ENCODE measurements around the gene KIRREL2. TPM values are rescaled to one million over a fixed set of nuclear protein-coding genes. Genes with fewer than 3 reads are reported as not detected.
A peak's percentile ranks its signal among the peaks of the same experiment; 100 is the strongest.

Gene KIRREL2
- total RNA-seq, 2 donors from 2014 or later = 1.2 TPM; not detected in 1

DNA sequence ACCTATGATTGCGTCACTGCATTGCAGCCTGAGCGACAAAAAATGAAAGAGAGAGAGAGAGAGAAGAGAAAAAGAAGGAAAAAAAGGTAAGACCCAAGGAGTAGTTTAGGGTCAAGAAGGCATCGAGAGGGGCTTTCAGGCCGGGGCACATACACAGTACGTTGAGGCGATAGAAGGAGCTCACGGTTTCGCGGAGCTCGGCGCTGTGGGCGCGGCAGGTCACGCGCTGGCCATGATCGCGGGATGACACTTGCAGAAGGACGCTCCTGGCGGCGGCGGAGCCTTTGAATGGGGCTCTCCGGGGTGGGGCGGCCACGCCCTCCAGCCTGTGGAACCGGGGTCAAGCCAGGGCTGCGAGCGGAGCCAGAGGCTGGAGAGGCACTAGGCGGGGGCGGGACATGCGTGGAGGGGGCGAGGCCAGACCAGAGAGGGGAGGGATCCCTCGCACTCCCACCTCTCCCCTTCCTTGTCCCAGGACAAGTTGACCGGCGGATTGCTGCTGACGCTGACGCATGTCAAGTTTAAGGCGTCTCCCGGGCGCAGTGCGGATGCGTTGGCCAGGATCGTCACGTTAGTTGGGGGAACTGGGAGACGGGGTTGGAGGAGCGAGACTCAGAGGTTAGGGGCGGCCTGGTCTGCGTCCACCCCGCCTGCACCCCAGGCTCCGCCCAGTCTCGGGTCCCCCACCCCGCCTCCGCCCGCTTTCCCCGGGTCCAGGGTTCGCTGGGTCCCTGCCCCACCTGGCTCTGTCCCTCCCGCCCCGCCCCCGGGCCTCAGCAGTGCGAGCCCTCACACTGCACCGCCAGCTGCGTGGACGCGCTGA lies 11.3 kb upstream of the KIRREL2 start:
- 3% methylated on average over 40 of the region's 63 CpGs for WGBS
- peaks cover 3% of the 10 kb centered on the region for H3K4me1 ChIP-seq (replicated peaks)
- H3K27me3 ChIP-seq (replicated peaks; ENCODE audit: insufficient read depth) = peaks cover 20% of the 10 kb centered on the region

DNA sequence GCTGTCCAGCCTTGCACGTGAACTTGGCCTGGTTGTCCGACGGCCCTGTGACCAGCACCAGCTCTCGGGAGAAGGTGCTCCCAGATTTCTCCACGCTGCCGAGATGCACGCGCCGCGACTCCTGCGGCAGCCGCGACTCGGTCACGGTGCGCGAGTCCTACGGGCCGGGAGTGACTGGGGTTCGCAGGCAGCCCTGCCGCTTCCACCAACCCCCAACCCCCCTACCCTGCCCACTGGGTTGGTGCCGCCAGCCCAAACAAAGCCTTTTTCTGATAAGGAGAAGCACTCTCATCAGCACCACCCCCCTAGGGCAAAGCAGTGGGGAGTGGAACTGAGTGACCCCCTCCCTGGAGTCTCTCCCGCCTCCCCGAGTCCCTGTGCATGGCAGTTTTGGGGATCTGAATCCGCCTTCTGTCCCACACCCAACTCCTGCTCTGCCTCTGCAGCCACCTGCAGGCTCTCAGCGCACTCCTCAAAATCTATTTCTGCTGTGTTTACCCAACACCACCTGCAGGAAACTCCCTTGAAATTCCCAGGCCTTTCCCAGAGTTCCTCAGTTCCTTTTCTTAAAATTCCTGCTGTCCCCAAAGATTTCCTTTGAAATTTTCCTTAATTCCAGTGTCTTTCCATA lies 10.6 kb upstream of the KIRREL2 start:
- no peak overlapping the region for H3K27ac ChIP-seq
- H3K27me3 ChIP-seq (replicated peaks; ENCODE audit: insufficient read depth) = peaks cover 20% of the 10 kb centered on the region
- intact Hi-C loops (cut with DNase I) = no loop called here
- H3K4me3 ChIP-seq = peak overlapping the region in 1 of 2 donors; percentile 9
- H3K9me3 ChIP-seq = no peaks in the 10 kb centered on the region
- H3K4me1 ChIP-seq (replicated peaks) = peaks cover 3% of the 10 kb centered on the region
- 7% methylated on average over 9 of the region's 26 CpGs for WGBS
- no peaks in the 10 kb centered on the region for H3K36me3 ChIP-seq
- TF ChIP-seq POLR2AphosphoS5 (IDR thresholded peaks at IDR 0.05) (no peak), POLR2A (IDR thresholded peaks at IDR 0.05) (no peak)
- TF ChIP-seq, protein P1, sequence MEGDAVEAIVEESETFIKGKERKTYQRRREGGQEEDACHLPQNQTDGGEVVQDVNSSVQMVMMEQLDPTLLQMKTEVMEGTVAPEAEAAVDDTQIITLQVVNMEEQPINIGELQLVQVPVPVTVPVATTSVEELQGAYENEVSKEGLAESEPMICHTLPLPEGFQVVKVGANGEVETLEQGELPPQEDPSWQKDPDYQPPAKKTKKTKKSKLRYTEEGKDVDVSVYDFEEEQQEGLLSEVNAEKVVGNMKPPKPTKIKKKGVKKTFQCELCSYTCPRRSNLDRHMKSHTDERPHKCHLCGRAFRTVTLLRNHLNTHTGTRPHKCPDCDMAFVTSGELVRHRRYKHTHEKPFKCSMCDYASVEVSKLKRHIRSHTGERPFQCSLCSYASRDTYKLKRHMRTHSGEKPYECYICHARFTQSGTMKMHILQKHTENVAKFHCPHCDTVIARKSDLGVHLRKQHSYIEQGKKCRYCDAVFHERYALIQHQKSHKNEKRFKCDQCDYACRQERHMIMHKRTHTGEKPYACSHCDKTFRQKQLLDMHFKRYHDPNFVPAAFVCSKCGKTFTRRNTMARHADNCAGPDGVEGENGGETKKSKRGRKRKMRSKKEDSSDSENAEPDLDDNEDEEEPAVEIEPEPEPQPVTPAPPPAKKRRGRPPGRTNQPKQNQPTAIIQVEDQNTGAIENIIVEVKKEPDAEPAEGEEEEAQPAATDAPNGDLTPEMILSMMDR (IDR thresholded peaks at IDR 0.05) = no peak
- no peak for DNase-seq (ENCODE audit: low spot score)

More for the DNA sequence above, 11.3 kb upstream of the KIRREL2 start:
- DNase-seq (ENCODE audit: low spot score) = no peak
- Histone ChIP-seq H3K9me3 (no peaks in the 10 kb centered on the region), H3K36me3 (no peaks in the 10 kb centered on the region), H3K4me3 (peak overlapping the region in 1 of 2 donors; percentile 9), H3K27ac (no peak overlapping the region)
- TF ChIP-seq POLR2AphosphoS5 (IDR thresholded peaks at IDR 0.05) (no peak), POLR2A (IDR thresholded peaks at IDR 0.05) (no peak)
- TF ChIP-seq, protein P1 (IDR thresholded peaks at IDR 0.05) = no peak
- intact Hi-C loops (cut with DNase I) = no loop called here

DNA sequence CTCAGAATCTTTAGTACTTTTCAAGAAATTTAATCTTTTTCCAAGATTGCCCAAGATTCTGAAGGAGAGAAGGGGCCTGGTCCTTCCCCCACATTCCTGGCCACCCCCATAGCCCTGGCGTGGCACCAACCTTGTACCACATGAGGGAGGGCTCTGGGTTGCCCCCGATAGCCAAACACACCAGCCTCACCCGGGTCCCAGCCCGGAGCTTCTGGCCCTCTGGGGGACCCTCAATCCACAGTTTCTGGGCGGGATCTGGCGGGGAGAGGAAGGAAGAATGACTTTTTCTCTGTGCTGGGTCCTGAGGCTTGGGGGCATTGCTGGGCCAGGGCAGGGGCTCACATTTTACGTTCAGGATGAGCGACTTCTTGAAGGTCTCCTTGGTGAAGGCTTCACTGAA lies 8.8 kb upstream of the KIRREL2 start:
- no peak overlapping the region for H3K4me3 ChIP-seq
- peaks cover 3% of the 10 kb centered on the region for H3K4me1 ChIP-seq (replicated peaks)
- TF ChIP-seq, protein P1 (IDR thresholded peaks at IDR 0.05) = no peak
- TF ChIP-seq POLR2A (IDR thresholded peaks at IDR 0.05) (no peak), POLR2AphosphoS5 (IDR thresholded peaks at IDR 0.05) (no peak)
- no peaks in the 10 kb centered on the region for H3K36me3 ChIP-seq
- WGBS = 79% methylated on average over 8 of the region's 8 CpGs
- H3K27ac ChIP-seq = no peak overlapping the region
- intact Hi-C loops (cut with DNase I) = no loop called here
- H3K27me3 ChIP-seq (replicated peaks; ENCODE audit: insufficient read depth) = peaks cover 20% of the 10 kb centered on the region
- DNase-seq (ENCODE audit: low spot score) = no peak
- no peaks in the 10 kb centered on the region for H3K9me3 ChIP-seq

DNA sequence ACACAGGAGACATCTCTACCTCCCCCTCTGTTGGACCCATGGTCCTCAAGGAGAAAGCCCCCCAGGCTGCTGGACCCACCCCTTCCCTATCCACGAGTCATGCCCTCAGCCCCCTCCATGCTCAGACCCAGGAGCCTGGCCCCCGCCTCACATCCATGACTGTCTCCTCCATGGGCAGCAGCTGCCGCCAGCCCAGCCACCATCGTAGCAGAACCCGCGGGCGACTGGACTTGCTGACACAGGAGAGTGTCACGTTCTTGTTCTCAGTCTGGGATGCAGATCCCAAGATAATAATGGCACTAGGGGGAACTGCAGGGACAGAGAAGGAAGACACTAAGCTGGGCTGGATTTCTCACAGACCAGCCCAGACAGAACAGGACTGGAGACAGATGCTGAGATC lies 8.2 kb upstream of the KIRREL2 start:
- Histone ChIP-seq H3K4me3 (no peak overlapping the region), H3K9me3 (no peaks in the 10 kb centered on the region), H3K36me3 (no peaks in the 10 kb centered on the region), H3K27me3 (replicated peaks; ENCODE audit: insufficient read depth) (peaks cover 19% of the 10 kb centered on the region), H3K27ac (no peak overlapping the region), H3K4me1 (replicated peaks) (peaks cover 3% of the 10 kb centered on the region)
- WGBS = 74% methylated on average over 8 of the region's 8 CpGs
- DNase-seq (ENCODE audit: low spot score) = no peak
- intact Hi-C loops (cut with DNase I) = no loop called here
- TF ChIP-seq, protein P1 (IDR thresholded peaks at IDR 0.05) = no peak
- no peak for TF ChIP-seq POLR2A (IDR thresholded peaks at IDR 0.05)
- no peak for TF ChIP-seq POLR2AphosphoS5 (IDR thresholded peaks at IDR 0.05)

Measured in prostate gland (tissue), 2 donors.